ENCODE results near the gene PABPC4L.

PABPC4L gene

GRCh38 chr4:134154097-134154496, 47.5 kb downstream of the PABPC4L start:
- no peak overlapping the region for H3K27ac ChIP-seq
- TF ChIP-seq, protein P1, sequence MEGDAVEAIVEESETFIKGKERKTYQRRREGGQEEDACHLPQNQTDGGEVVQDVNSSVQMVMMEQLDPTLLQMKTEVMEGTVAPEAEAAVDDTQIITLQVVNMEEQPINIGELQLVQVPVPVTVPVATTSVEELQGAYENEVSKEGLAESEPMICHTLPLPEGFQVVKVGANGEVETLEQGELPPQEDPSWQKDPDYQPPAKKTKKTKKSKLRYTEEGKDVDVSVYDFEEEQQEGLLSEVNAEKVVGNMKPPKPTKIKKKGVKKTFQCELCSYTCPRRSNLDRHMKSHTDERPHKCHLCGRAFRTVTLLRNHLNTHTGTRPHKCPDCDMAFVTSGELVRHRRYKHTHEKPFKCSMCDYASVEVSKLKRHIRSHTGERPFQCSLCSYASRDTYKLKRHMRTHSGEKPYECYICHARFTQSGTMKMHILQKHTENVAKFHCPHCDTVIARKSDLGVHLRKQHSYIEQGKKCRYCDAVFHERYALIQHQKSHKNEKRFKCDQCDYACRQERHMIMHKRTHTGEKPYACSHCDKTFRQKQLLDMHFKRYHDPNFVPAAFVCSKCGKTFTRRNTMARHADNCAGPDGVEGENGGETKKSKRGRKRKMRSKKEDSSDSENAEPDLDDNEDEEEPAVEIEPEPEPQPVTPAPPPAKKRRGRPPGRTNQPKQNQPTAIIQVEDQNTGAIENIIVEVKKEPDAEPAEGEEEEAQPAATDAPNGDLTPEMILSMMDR (IDR thresholded peaks at IDR 0.05) = no peak
- TF ChIP-seq ZFX (IDR thresholded peaks at IDR 0.05; ENCODE audit: borderline replicate concordance) = no peak

DNA sequence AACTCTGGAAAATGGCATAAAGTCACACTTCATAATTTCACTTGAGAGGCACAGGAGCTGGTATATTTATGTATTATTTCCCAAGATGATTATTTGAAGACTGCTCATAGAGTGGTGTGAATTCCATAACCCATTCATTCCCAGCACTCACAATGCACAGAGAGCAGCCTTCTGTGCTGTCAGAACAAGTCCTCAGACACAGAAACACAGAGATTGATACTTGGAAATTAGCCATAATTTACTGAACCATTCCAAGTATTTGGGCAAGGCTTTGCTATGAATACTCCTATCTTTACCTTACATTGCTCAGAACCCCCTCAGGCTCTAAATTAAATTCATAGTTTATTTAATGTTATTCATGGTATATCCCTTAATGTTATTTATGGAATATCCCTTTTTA, 53.6 kb downstream of the PABPC4L start:
- H3K27ac ChIP-seq = no peak overlapping the region
- TF ChIP-seq ZFX (IDR thresholded peaks at IDR 0.05; ENCODE audit: borderline replicate concordance) = no peak
- TF ChIP-seq, protein P1 (IDR thresholded peaks at IDR 0.05) = no peak

All from 22Rv1 (cell line).